HG02642 (cell line): ENCODE measurements around the gene NLRP12.
A peak's percentile ranks its signal among the peaks of the same experiment; 100 is the strongest.
"Not testable (repeated sequence)": the region's sequence is repeated elsewhere in the genome, so short reads cannot be mapped to it uniquely, and the experiment has no call there.

Source experiments
- ATAC-seq: cut with Tn5 transposase; IDR thresholded peaks from one replicate; pipeline ENCODE4 v1.9.1; 2021; ENCODE audit warnings: mild to moderate bottlenecking; ENCODE audit not compliant: unreplicated experiment, poor library complexity

The NLRP12 gene

GRCh38 chr19:53838446-53838845, 14.3 kb upstream of the NLRP12 start:
- not testable (repeated sequence) for ATAC-seq

DNA sequence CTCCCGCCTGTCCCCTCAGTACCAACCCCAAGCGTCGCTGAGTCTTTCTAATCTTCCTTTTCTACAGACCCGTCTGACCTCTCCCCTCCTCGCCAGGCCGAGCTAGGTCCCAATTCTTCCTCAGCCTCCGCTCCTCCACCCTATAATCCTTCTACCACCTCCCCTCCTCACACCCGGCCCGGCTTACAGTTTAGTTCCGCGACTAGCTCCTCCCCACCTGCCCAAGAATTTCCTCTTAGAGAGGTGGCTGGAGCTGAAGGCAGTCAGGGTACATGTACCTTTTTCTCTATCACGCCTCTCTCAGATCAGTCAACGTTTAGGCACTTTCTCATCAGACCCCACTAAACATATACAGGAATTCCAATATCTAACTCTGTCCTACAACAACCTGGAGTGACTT, 8.7 kb upstream of the NLRP12 start:
- not testable (repeated sequence) for ATAC-seq

DNA sequence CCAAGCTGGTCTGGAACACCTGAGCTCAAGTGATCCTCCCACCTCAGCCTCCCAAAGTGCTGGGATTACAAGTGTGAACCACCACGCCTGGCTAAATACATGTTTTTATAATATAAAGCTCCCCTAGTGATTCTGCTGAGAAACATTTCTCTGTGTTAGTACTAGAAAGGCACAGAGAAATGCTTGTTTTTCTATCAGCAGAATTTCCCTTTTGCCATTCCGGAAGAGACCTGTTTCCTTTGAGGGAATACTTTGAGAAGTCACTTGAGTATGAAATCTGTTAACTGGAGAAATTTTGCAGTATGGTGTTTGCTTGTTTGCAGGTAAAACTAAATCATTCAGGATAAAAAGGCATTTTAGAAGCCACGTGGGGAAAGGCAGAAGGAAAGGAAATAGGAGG, 4.4 kb upstream of the NLRP12 start:
- ATAC-seq: no peak

- no peak for ATAC-seq
Measured at GRCh38 chr19:53826876-53827275, 2.8 kb upstream of the NLRP12 start.

- no peak for ATAC-seq
Measured at GRCh38 chr19:53823380-53824120, 564 bp downstream of the NLRP12 start.

DNA sequence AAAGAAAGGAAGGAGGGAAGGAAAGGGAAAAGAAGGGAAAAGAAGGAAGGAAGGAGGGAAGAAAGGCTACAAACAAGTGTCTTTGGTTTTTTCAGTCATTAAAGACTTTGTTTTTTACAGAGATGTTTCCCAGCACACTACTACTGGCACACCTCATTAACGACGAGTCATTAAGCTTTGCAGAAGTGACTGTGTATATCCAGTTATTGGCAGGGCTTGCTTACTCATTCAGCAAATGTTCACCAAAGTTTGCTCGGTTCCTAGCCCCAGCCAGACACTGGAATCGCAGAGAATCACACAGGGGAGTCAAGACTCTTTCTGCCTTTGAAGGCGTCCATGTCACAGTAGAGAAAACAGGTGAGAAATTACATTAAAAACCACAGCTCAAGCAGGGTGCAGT, 4.3 kb downstream of the NLRP12 start:
- no peak for ATAC-seq

DNA sequence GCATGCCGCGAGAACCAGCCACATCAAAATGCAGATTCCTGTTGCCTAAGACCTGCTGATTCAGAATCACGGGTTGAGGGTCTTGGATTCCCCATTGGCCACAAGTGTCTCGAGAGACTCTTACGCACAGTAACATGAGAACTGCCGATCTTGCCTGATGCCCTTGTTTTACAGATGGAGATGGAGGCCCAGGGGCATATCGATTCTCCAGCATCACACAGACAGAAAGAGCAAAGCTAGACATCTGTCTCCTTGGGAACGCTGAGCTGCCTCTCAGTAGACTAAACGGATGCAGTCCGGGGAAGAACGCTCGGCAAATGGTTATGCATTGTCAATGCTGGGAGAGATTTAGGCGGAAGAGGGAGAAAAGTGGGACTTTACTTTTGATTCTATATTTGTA, 5.4 kb downstream of the NLRP12 start:
- no peak for ATAC-seq

DNA sequence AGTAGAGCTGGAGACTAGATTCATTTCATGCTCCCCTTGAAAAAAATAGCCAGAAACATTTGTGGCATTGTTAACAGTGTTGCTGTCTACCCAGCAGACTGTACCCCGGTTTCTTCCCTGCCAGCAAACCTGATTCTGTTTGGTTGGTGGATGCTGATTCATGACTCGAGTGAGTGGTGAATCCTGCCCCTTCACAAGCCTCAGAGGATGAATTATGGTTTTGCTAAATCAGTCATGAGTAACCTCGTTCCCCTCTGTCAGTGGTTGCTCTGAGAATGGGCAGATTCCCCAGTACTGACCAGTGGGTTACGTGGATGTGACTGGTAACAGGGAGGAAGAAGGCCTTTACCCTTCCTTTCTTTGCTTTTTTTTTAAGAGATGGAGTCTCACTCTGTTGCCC, 10.1 kb downstream of the NLRP12 start:
- ATAC-seq: no peak

GRCh38 chr19:53812335-53812734, 11.8 kb downstream of the NLRP12 start:
- no peak for ATAC-seq

GRCh38 chr19:53810891-53811290, 13.2 kb downstream of the NLRP12 start:
- ATAC-seq: no peak

- no peak for ATAC-seq
Measured at GRCh38 chr19:53810187-53810546, 13.9 kb downstream of the NLRP12 start.

DNA sequence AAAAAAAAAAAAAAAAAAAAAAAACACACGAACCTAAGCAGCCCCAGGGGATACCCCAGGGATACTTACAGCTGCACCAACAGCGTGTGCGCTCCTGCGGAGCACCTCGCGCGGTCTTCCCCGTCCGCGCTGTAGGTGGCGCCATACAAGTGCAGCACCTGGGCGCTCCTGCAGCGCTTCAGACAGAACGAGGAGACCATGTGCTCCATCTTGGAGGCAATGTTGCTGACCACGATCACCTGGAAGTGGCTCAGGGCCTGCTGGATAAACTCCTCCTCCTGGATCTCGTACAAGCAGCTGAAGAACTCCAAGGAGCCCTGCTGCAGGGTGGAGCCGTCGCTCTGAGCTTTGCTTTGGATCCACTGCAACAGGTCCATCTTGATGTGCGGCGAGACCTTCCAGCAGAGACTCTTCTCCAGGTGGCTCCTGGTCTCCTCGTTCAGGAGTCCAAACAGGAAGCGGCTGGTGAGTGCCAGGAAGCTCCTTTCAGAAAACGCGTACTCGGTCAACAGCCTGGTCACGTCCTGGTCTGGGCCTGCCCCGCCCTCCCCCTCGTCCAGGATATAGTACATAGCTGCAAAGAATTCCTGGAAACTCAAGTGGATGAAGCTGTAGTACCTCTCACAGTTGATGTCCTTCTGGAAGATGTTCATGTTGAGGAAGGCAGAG, 14.5 kb downstream of the NLRP12 start:
- ATAC-seq: no peak

GRCh38 chr19:53808710-53809125, 15.4 kb downstream of the NLRP12 start:
- no peak for ATAC-seq

DNA sequence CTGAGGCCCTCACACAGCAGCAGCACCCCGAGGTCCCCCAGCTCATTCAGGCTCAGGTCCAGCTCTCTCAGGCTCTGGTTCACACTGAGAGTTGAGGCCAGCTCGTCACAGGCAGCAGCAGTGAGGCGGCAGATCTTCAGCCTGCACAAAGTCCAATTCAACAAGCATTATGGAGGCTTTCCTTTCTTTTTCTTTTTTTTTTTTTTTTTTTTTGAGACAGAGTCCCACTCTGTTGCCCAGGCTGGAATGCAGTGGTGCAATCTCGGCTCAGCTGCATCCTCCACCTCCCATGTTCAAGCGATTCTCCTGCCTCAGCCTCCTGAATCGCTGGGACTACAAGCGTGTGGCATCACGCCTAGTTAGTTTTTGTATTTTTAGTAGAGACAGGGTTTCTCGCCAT, 22.9 kb downstream of the NLRP12 start:
- ATAC-seq: no peak

DNA sequence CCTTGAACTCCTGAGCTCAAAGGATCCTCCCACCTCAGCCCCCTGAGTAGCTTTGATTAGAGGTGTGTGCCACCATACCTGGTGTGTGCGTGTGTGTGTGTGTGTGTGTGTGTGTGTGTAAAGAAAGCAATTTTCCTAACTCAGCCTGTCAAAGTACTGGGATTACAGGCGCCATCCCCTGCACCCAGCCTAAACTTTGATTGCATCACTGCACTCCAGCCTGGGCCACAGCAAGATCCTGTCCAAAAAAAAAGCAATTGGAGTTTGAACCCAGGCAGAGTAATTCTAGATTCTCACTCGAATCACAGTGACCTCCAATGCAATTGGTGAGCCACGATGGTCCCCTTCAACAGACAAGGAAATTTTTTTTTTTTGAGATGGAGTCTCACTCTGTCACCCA, 29.1 kb downstream of the NLRP12 start:
- no peak for ATAC-seq

GRCh38 chr19:53792721-53793433, 31.2 kb downstream of the NLRP12 start:
- peak; percentile 88 for ATAC-seq

DNA sequence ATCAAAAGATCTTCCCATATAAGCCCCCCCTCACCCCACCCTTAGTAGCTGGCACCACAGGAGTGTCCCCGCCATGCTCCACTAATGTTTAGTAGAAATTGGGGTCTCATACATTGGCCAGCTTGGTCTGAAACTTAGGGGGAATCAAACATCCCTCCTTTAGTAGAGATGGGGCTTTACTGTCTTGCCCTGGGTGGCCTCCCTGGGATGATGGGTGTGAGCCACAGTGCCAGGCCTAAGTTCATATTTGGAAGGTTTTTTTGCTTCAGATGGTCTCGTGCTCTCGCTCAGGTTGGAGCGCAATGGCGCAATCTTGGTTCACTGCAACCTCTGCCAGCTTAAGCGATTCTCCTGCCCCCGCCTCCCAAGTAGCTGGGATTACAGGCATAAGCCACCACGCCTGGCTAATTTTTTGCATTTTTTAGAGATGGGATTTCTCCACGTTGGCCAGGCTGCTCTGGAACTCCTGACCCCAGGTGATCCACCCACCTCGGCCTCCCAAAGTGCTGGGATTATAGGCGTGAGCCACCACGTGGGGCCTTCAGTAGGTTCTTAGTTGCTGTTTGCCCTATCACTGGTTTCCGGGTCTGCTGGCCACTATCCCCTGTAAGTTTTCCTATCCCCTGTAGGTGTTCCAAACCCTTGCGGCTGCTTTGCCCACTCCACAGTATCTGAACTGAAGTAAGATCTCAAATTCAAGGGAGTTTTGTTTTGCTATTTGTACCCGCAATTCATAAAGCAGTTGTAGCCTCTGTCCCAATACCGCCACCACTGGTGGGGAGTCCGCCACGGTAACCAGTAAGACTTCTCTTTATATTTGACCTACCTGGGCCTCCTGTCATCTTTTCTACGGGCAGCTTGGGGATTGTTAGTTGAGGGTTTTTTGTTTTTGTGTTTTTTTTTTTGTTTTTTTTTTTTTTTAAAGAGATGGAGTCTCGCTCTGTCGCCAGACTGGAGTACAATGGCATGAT, 34.1 kb downstream of the NLRP12 start:
- ATAC-seq: no peak

DNA sequence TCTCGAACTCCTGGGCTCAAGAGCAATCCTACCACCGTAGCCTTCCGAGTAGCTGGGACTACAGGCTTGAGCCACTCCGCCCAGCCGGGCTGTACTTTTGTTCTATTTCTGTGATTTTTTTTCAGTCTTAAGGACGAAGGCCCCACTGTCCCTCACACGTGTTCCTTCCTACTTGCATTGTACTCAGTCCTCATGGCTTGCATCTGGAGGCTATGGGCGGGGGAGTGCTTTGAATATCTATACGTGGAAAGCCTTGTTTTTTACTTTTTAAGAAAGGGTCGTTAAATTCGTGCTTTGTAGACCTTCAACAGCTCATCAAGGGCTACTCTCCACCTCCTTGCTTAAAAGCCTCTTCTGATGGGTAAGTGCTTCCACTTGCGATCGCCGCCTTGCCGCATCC, 36.8 kb downstream of the NLRP12 start:
- no peak for ATAC-seq

DNA sequence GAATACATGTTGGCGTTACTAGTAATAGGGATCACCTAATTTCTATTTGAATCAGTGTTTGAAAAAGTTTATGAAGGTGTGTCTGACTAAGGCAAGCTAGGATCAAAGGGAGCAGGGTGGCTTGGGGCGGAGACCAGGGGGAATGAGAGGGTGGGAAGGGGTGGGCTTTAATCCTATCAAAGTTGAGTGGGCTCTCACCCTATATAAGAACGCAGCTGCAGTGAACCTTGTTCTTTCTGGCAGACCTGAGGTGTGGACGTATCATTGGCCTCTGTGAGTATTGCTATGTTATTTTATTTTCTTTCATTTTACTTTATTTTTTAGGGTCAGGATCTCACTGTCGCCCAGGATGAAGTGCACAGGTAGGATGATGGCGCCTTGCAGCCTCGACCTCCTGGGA, 37.4 kb downstream of the NLRP12 start:
- no peak for ATAC-seq

GRCh38 chr19:53785196-53785889, 38.8 kb downstream of the NLRP12 start:
- ATAC-seq: no peak
